ENCODE data around the gene FAH. TPM values are rescaled to one million over a fixed set of nuclear protein-coding genes. Genes with fewer than 3 reads are reported as not detected.

FAH gene
- total RNA-seq, 1 donor from 2014 or later, result 6.2 TPM

GRCh38 chr15:80180468-80180867 lies 27.7 kb downstream of the FAH start:
- Mint-ChIP-seq H3K4me3 (ENCODE audit: unreplicated experiment) (no peak overlapping the region), H3K9me3 (ENCODE audit: unreplicated experiment) (no peaks in the 10 kb centered on the region), H3K27ac (ENCODE audit: unreplicated experiment) (no peak overlapping the region), H3K4me1 (ENCODE audit: unreplicated experiment) (no peaks in the 10 kb centered on the region), H3K36me3 (ENCODE audit: low read depth, unreplicated experiment) (peaks cover 3% of the 10 kb centered on the region), H3K27me3 (ENCODE audit: unreplicated experiment) (peaks cover 6% of the 10 kb centered on the region)
- no peak for DNase-seq (ENCODE audit: low spot score)
- TF ChIP-seq CTCF (IDR thresholded peaks at IDR 0.05; ENCODE audit: unreplicated experiment), result no peak

GRCh38 chr15:80180986-80181385 lies 28.2 kb downstream of the FAH start:
- Mint-ChIP-seq H3K27me3 (ENCODE audit: unreplicated experiment) (peaks cover 6% of the 10 kb centered on the region), H3K27ac (ENCODE audit: unreplicated experiment) (no peak overlapping the region), H3K36me3 (ENCODE audit: low read depth, unreplicated experiment) (peaks cover 3% of the 10 kb centered on the region), H3K4me1 (ENCODE audit: unreplicated experiment) (no peaks in the 10 kb centered on the region), H3K4me3 (ENCODE audit: unreplicated experiment) (no peak overlapping the region), H3K9me3 (ENCODE audit: unreplicated experiment) (no peaks in the 10 kb centered on the region)
- no peak for TF ChIP-seq CTCF (IDR thresholded peaks at IDR 0.05; ENCODE audit: unreplicated experiment)
- DNase-seq (ENCODE audit: low spot score), result no peak

DNA sequence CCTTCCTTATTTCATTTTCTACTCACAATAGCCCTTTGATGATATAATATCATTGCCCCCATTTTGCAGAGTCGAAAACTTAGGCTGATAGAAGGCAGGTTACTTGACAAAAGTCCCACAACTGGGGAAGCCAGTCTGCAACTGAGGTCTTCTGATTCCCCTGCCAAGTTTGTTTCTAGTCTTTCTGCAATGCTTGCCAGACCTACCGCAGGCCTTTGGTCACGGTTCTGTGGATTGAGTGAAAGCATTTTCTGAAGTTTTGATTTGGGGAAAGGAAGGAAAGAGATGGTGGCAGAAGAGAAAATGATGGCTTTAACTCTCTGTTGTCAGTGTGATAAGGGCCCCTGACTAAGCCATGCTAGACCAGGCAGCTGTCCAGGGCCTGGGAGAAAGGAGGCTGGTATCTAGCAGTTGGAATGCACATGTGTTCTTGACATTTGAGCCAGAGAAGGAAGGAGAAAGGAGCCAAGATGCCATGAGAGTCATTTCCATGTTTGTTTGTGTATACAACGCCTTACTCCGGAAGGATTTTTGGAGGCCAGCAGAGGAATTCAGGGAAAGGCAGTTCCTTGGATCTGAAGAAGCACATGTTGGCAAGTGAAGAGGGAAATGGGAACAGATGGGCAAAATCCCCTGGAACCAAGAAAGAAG lies 29.9 kb downstream of the FAH start:
- TF ChIP-seq CTCF (IDR thresholded peaks at IDR 0.05; ENCODE audit: unreplicated experiment), result no peak
- H3K27ac Mint-ChIP-seq (ENCODE audit: unreplicated experiment), result no peak overlapping the region
- H3K36me3 Mint-ChIP-seq (ENCODE audit: low read depth, unreplicated experiment), result peaks cover 3% of the 10 kb centered on the region
- DNase-seq (ENCODE audit: low spot score), result no peak
- H3K27me3 Mint-ChIP-seq (ENCODE audit: unreplicated experiment), result peaks cover under 1% of the 10 kb centered on the region
- H3K9me3 Mint-ChIP-seq (ENCODE audit: unreplicated experiment), result no peaks in the 10 kb centered on the region
- H3K4me3 Mint-ChIP-seq (ENCODE audit: unreplicated experiment), result no peak overlapping the region
- H3K4me1 Mint-ChIP-seq (ENCODE audit: unreplicated experiment), result no peaks in the 10 kb centered on the region

DNA sequence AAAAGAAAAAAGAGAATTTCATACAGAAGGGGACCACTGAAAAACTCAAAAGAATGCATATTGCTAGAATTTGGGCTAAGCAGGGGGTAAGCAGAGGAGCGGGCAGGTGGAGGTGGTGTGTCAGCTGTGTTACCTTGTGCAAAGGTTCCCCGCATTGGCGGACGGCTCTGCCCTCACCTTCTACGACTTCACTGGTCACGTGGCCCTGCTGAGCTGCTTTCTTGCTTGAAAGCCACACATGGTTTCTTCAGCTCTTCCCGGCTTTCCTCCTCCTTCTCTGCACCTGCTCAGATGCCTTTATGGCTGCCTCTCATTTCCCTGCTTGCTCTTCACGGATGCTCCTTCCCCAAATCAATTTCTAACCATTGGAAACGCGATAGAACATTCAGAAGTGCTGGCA lies 30.5 kb downstream of the FAH start:
- Mint-ChIP-seq H3K9me3 (ENCODE audit: unreplicated experiment) (no peaks in the 10 kb centered on the region), H3K27me3 (ENCODE audit: unreplicated experiment) (no peaks in the 10 kb centered on the region), H3K36me3 (ENCODE audit: low read depth, unreplicated experiment) (peaks cover 3% of the 10 kb centered on the region), H3K4me3 (ENCODE audit: unreplicated experiment) (no peak overlapping the region), H3K4me1 (ENCODE audit: unreplicated experiment) (no peaks in the 10 kb centered on the region), H3K27ac (ENCODE audit: unreplicated experiment) (no peak overlapping the region)
- no peak for TF ChIP-seq CTCF (IDR thresholded peaks at IDR 0.05; ENCODE audit: unreplicated experiment)
- no peak for DNase-seq (ENCODE audit: low spot score)

GRCh38 chr15:80183886-80184285 lies 31.1 kb downstream of the FAH start:
- no peaks in the 10 kb centered on the region for H3K27me3 Mint-ChIP-seq (ENCODE audit: unreplicated experiment)
- no peak overlapping the region for H3K27ac Mint-ChIP-seq (ENCODE audit: unreplicated experiment)
- peaks cover 3% of the 10 kb centered on the region for H3K36me3 Mint-ChIP-seq (ENCODE audit: low read depth, unreplicated experiment)
- no peak overlapping the region for H3K4me3 Mint-ChIP-seq (ENCODE audit: unreplicated experiment)
- DNase-seq (ENCODE audit: low spot score), result peak; percentile 31
- no peaks in the 10 kb centered on the region for H3K9me3 Mint-ChIP-seq (ENCODE audit: unreplicated experiment)
- no peaks in the 10 kb centered on the region for H3K4me1 Mint-ChIP-seq (ENCODE audit: unreplicated experiment)
- TF ChIP-seq CTCF (IDR thresholded peaks at IDR 0.05; ENCODE audit: unreplicated experiment), result no peak

Data from endothelial cell (in vitro differentiated cells).